Adrenal gland (tissue), 12 donors: ENCODE data around the gene SCGN. TPM values are rescaled to one million over a fixed set of nuclear protein-coding genes. Genes with fewer than 3 reads are reported as not detected.

Experiments
- DNase-seq, 7 donors: peaks; one replicate each; pipeline ENCODE4 v3.0.0-alpha.2; 2019 to 2020
- H3K27ac ChIP-seq, 5 donors: fragments of 200-600 bp; sonication (generic) in 4 of 5; 1 replicate in 3 of 5; 2 replicates in 2 of 5; pipeline versions ENCODE4 v1.5.1 to v1.8.0; 2016 to 2020; ENCODE audit warnings: mild to moderate bottlenecking in 1 of 5
- H3K27me3 ChIP-seq: fragments of 200-600 bp; 2 replicates; pipeline ENCODE4 v1.8.0; 2021
- H3K36me3 ChIP-seq, 2 donors: fragments of 200-600 bp; replicated peaks in 1 of 2; 1 replicate in 1 of 2; 2 replicates in 1 of 2; pipeline versions ENCODE4 v1.5.1 to v1.8.0; 2018 to 2022
- H3K4me1 ChIP-seq, 2 donors: fragments of 200-600 bp; replicated peaks in 1 of 2; 1 replicate in 1 of 2; 2 replicates in 1 of 2; pipeline versions ENCODE4 v1.5.1 to v1.8.0; 2018 to 2021
- H3K4me3 ChIP-seq, 4 donors: fragments of 200-600 bp; sonication (generic) in 3 of 4; one replicate each; pipeline ENCODE4 v1.5.1; 2016 to 2018
- H3K9me3 ChIP-seq, 3 donors: fragments of 200-600 bp; sonication (generic) in 1 of 3; replicated peaks in 1 of 3; 1 replicate in 2 of 3; 2 replicates in 1 of 3; pipeline versions ENCODE4 v1.5.1 to v1.8.0; 2016 to 2021
- POLR2A ChIP-seq, 2 donors: fragments of 450-650 bp; IDR thresholded peaks; one replicate each; pipeline ENCODE4 v1.6.1; 2017; ENCODE audit warnings: antibody characterized with exemption in 2 of 2, mild to moderate bottlenecking in 2 of 2, moderate library complexity in 1 of 2
- WGBS, 4 donors: extraction: QIAGEN DNeasy Blood & Tissue Kit in 2 of 4; methylation state at CpG; one replicate each; pipeline versions ENCODE4 v1.1.5 to v1.1.7; 2013 to 2017; 5-methylcytosine and 5-hydroxymethylcytosine counted together
- intact Hi-C, 2 donors: fragments of 100-400 bp; cut with DNase I; formaldehyde crosslinking; loops; one replicate each; pipeline versions ENCODE4 v1.14.1 to v1.15.0; 2022 to 2023
- polyA plus RNA-seq, 3 donors: library from polyadenylated mRNA; stranded (reverse); fragments of 200-250 nt in 2 of 3; fragments of 350-450 nt in 1 of 3; fragmentation: Illumina TruSeq in 1 of 3; extraction: RNeasy Lipid Tissue Mini Kit (QIAGEN cat#74804) in 1 of 3; gene quantifications; one replicate each; pipeline ENCODE4 v1.2.3, GENCODE V29; 2013 to 2014
- total RNA-seq, 9 donors: library from RNA; depleted of rRNA in 4 of 9; stranded (reverse); fragments of >200 nt in 4 of 9; fragments of 120-200 nt in 1 of 9; fragmentation: NEBNext Ultra II Directional in 1 of 9; extraction: Animal tissue kit (Norgen Biotek cat#: 25700) in 1 of 9; gene quantifications; one replicate each; pipeline versions ENCODE4 v1.1.0 to v1.2.4, GENCODE V29; 2013 to 2023
- TF ChIP-seq, protein P1 (sequence below), 6 experiments: fragments of 450-650 bp in 4 of 6; fragments of 200-600 bp in 2 of 6; sonication (generic) in 1 of 6; IDR thresholded peaks; 1 replicate in 5 of 6; 2 replicates in 1 of 6; pipeline versions ENCODE4 v1.5.1 to v1.8.0; 2016 to 2021; ENCODE audit warnings: antibody characterized with exemption in 6 of 6, mild to moderate bottlenecking in 2 of 6, moderate library complexity in 1 of 6
- donor health status: healthy with polysubstance abuse.
- donor health status: Bipolar disorder and iron deficiency.
- donor health status: DM: yes; HTN: yes; CAD: no.
- donor health status: DM: no; HTN: no; CAD: no.
- donor health status: DM: no; HTN: no; CAD: no.
- donor health status: DM: yes; HTN: yes; CAD: no.

SCGN gene
- total and polyA plus RNA-seq, 12 donors, result 0.19 to 3.7 (median 1.3) TPM

GRCh38 chr6:25686856-25687255 is 34.8 kb downstream of the SCGN start:
- H3K4me1 ChIP-seq, result no peaks in the 10 kb centered on the region
- intact Hi-C loops, result no loop called here
- no peak for TF ChIP-seq POLR2A (IDR thresholded peaks at IDR 0.05)
- TF ChIP-seq, protein P1, sequence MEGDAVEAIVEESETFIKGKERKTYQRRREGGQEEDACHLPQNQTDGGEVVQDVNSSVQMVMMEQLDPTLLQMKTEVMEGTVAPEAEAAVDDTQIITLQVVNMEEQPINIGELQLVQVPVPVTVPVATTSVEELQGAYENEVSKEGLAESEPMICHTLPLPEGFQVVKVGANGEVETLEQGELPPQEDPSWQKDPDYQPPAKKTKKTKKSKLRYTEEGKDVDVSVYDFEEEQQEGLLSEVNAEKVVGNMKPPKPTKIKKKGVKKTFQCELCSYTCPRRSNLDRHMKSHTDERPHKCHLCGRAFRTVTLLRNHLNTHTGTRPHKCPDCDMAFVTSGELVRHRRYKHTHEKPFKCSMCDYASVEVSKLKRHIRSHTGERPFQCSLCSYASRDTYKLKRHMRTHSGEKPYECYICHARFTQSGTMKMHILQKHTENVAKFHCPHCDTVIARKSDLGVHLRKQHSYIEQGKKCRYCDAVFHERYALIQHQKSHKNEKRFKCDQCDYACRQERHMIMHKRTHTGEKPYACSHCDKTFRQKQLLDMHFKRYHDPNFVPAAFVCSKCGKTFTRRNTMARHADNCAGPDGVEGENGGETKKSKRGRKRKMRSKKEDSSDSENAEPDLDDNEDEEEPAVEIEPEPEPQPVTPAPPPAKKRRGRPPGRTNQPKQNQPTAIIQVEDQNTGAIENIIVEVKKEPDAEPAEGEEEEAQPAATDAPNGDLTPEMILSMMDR (IDR thresholded peaks at IDR 0.05), result no peak
- no peaks in the 10 kb centered on the region for H3K36me3 ChIP-seq
- no peaks in the 10 kb centered on the region for H3K9me3 ChIP-seq
- no peak overlapping the region for H3K4me3 ChIP-seq
- H3K27me3 ChIP-seq, result no peaks in the 10 kb centered on the region
- no peak overlapping the region for H3K27ac ChIP-seq
- DNase-seq, result no peak

DNA sequence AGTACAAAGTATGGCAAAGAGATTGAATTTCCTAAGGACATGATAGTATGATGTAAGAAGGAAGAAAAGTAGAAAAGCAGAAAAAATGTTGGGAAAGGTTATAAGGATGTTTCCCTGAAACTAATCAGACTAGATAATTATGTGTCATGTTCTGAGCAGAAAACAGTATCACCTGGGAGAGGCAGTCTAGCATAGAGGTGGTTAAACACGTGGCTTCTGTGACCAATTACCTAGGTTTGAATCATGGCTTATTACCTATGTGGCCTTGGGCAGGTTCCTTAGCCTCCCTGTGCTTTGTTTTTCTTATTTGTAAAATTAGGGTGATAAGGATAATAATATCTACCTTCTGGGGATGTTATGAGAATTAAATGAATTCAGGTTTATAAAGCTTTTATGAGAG is 38.0 kb downstream of the SCGN start:
- intact Hi-C loops, result no loop called here
- DNase-seq, result no peak
- TF ChIP-seq, protein P1 (IDR thresholded peaks at IDR 0.05), result no peak
- TF ChIP-seq POLR2A (IDR thresholded peaks at IDR 0.05), result no peak
- Histone ChIP-seq H3K4me3 (no peak overlapping the region), H3K27ac (no peak overlapping the region), H3K4me1 (no peaks in the 10 kb centered on the region), H3K27me3 (no peaks in the 10 kb centered on the region), H3K9me3 (no peaks in the 10 kb centered on the region), H3K36me3 (no peaks in the 10 kb centered on the region)
- WGBS, 4 donors, result 58 to 71% (median 65%) methylated on average over 1 of the region's 1 CpG

DNA sequence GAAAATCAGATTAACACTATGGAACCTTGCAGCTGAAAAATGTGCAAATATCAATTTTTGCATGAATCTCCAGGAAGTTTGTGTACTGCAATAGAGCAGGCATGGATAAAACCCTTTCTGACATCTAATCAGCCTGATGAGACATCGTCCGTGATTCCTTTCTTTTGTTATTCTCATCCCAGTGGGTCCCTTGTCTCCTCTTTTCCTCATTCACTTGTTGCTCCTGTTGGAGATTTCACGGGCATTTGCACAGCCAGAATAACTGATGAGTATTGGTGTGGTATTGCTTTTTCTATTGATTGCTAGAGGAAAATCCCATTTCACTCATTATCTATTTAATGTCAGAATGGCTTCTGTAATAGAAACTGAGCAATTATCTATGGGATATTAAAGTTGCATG is 39.9 kb downstream of the SCGN start:
- no peak for DNase-seq
- H3K27me3 ChIP-seq, result no peaks in the 10 kb centered on the region
- H3K4me1 ChIP-seq, result no peaks in the 10 kb centered on the region
- no peaks in the 10 kb centered on the region for H3K36me3 ChIP-seq
- H3K9me3 ChIP-seq, result no peaks in the 10 kb centered on the region
- TF ChIP-seq POLR2A (IDR thresholded peaks at IDR 0.05), result no peak
- TF ChIP-seq, protein P1 (IDR thresholded peaks at IDR 0.05), result no peak
- no peak overlapping the region for H3K4me3 ChIP-seq
- WGBS, 4 donors, result 81 to 86% (median 84%) methylated on average over 3 of the region's 3 CpGs
- intact Hi-C loops, result no loop called here
- H3K27ac ChIP-seq, result no peak overlapping the region

- Histone ChIP-seq H3K27me3 (no peaks in the 10 kb centered on the region), H3K4me1 (no peaks in the 10 kb centered on the region), H3K27ac (no peak overlapping the region), H3K36me3 (no peaks in the 10 kb centered on the region), H3K9me3 (no peaks in the 10 kb centered on the region), H3K4me3 (no peak overlapping the region)
- intact Hi-C loops, result no loop called here
- WGBS, 4 donors, result 60 to 79% (median 69%) methylated on average over 3 of the region's 3 CpGs
- TF ChIP-seq, protein P1 (IDR thresholded peaks at IDR 0.05), result no peak
- no peak for DNase-seq
Measured at GRCh38 chr6:25692472-25692871, 40.5 kb downstream of the SCGN start.
